Mucosa of gallbladder (tissue), 1 donor: ENCODE results near the gene MAGEC3. TPM values are rescaled to one million over a fixed set of nuclear protein-coding genes. Genes with fewer than 3 reads are reported as not detected.
"Not testable (repeated sequence)": the region's sequence is repeated elsewhere in the genome, so short reads cannot be mapped to it uniquely, and the experiment has no call there.

Experiments
- DNase-seq: peaks from one replicate; pipeline ENCODE4 v3.0.0-alpha.2; 2020; ENCODE audit warnings: low spot score
- total RNA-seq: library from RNA; stranded (reverse); gene quantifications from one replicate; pipeline ENCODE4 v1.2.1, GENCODE V29; 2021
- donor health status: DM: no; HTN: no; CAD: no.

The MAGEC3 gene, protein sequence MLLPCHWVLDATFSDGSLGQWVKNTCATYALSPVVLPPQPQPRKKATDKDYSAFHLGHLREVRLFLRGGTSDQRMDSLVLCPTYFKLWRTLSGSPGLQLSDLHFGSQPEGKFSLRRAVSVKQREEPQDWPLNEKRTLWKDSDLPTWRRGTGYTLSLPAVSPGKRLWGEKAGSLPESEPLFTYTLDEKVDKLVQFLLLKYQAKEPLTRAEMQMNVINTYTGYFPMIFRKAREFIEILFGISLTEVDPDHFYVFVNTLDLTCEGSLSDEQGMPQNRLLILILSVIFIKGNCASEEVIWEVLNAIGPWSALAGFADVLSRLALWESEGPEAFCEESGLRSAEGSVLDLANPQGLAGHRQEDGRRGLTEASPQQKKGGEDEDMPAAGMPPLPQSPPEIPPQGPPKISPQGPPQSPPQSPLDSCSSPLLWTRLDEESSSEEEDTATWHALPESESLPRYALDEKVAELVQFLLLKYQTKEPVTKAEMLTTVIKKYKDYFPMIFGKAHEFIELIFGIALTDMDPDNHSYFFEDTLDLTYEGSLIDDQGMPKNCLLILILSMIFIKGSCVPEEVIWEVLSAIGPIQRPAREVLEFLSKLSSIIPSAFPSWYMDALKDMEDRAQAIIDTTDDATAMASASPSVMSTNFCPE
- total RNA-seq, result not detected

DNA sequence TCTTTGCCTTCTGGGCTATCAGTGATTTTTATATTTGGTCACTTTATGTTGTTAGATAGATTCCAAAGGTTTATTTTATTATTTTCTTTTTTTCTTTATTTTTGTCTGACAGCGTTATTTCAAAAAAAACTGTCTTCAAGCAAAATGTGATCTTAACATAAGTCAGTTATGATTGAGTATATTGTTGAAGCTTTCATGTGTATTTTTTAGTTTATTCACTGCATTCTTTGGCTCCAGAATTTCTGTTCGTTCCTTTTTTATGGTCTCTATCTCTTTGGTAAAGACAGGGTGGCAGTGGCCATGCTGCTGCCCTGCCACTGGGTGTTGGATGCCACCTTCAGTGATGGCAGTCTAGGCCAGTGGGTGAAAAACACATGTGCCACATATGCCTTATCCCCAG lies at the start of gene MAGEC3:
Gene MAGEC3 (plus strand): TSS at position 301 of the 400 bp plus-strand sequence. CDS start 0 bp downstream, at position 301.
- no peak for DNase-seq

DNA sequence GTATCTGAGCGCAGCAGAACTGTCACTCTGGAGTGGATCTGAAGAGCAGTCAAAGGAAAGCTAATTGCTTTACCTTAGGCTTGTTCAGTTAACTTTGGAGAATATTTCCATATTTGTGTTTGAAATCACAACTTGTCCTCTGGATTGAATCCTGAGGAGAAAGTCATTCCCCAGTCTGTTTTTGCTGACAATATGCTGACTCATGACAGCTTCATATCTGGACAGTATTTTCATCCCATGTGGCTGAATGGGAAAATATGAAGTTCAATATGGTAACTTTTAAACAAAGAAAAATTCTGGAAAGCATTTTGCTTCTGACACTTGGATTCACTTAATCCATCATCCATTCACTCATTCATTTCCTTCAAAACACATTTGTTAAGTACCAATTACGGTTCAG lies 46.3 kb upstream of the MAGEC3 start:
- DNase-seq, result no peak

DNA sequence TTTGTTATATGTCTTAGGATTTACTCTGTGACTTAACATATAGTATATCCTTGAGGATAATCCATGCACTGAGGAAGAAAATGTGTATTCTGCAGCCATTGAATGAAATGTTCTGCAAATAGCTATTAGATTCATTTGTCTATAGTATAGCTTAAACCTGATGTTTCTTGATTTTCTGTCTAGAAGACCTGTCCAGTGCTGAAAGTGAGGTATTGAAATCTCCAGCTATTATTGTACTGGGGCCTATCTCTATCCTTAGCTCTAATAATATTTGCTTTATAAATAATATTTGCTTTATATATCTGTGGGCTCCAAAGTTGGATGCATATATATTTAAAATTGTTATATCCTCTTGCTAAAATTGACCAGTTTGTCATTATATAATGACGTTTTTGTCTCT lies 26.7 kb upstream of the MAGEC3 start:
- no peak for DNase-seq

- DNase-seq, result peak; percentile 20
These were observed 23.8 kb upstream of the MAGEC3 start for GRCh38 chrX:141814213-141814857.

DNA sequence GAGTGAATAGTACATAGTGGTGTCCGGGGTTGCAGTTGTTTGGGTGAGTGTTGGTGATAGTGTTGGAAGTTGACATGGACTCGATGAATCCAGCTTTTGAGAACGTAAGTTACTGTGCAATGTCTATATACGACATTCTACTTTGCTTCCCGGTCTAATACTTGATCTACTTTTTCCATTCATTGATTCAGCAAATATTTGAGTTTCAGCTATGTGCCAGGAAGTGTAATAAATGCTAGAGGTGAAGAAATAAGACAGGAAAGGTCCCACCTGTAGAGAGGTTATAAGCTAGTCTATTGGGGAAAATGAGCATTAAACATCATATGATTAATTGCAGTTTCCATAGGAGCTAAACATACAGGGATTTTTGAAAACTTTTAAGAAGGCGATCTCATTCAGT lies 22.2 kb upstream of the MAGEC3 start:
- no peak for DNase-seq

- no peak for DNase-seq
These were observed 5.9 kb upstream of the MAGEC3 start for GRCh38 chrX:141832247-141832646.

DNA sequence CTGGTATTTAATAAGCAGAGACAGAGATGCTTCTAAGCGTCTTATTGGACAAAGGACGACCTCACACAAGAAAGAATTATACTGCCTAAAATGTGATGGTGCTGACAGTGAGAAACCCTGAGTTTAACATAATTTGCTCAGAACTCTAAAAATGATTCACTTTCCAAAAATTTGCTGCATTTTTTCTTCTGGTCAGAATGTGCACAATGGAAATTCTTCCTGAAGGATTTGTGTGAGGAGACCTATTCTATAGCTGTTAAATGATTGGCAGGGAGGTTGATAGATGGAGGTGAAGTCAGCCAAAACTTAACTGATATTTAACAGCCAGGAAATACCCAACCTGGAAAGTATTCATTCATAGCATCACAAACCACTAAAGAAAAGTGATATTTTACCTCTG lies 1.7 kb downstream of the MAGEC3 start:
- no peak for DNase-seq

DNA sequence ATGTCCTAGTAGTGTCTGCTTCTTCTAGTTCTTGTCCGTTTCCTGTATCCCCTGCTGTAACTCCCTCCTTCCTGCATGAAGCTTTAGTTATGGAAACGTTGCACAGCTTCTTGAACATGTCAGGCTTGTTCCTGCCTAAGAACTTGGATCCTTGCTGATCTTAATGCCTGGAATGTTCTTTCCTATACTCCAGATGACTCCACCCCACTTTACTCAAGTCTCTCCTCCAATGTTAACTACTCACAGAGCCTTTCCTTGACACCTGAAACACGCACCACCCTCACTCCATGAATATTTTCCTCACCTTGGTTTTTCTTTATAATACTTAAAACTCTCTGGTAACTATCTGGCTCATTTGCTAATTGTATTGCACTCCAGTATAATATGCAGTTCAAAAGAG lies 19.4 kb downstream of the MAGEC3 start:
- DNase-seq, result no peak

- no peak for DNase-seq
These were observed 41.5 kb downstream of the MAGEC3 start for GRCh38 chrX:141879616-141880015.

GRCh38 chrX:141888811-141889210 lies 50.7 kb downstream of the MAGEC3 start:
- DNase-seq, result not testable (repeated sequence)

DNA sequence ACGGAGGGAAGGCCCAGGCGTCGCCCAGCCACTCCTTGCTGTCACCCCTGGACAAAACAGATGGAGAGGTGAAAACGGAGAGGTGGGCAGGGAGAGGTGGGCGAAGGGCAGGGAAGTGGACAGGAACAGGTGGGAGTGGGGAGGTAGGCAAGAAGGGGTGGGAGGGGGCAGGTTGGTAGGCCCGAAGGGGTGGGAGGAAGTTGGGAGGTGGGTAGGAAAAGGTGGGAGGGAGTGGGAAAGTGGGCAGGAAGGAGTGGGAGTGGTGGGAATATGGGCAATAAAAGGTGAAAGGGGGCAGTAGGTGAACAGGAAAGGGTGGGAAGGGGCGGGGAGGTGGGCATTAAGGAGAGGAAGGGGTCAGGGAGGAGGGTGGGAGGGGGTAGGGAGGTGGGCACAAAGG lies 56.6 kb downstream of the MAGEC3 start:
- DNase-seq, result no peak

- DNase-seq, result no peak
These were observed 59.6 kb downstream of the MAGEC3 start for GRCh38 chrX:141897690-141898089.

- DNase-seq, result no peak
These were observed 64.2 kb downstream of the MAGEC3 start for GRCh38 chrX:141902366-141902765.

GRCh38 chrX:141903400-141904155 lies 65.5 kb downstream of the MAGEC3 start, which contains the start of gene MAGEC1:
Gene MAGEC1 (plus strand): TSS chrX:141903894. CDS start chrX:141905073, 1,179 bp downstream.
- DNase-seq, result no peak

GRCh38 chrX:141904262-141904661 lies 66.1 kb downstream of the MAGEC3 start:
- DNase-seq, result no peak

DNA sequence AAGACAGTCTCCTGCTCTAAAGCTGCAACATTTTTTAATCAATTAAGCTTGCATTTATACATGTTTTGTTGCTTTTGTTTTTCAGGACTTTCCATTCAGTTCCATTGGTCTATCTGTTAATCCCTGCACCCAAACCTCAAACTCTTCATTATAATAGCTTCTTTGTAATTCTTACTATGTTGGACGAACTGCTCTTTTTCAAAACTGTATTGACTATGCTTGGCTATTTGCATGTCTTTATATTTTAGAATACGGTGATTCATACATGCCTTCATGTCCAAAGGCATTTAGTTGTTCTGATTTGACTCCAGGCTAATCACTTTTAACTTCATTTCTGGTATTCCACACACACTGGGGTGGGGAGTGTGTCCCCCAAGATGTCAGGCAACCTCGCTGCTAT lies 79.7 kb downstream of the MAGEC3 start:
- DNase-seq, result no peak

- DNase-seq, result no peak
These were observed 86.2 kb downstream of the MAGEC3 start for GRCh38 chrX:141924293-141924692.

- no peak for DNase-seq
These were observed 90.3 kb downstream of the MAGEC3 start for GRCh38 chrX:141928432-141928831.

DNA sequence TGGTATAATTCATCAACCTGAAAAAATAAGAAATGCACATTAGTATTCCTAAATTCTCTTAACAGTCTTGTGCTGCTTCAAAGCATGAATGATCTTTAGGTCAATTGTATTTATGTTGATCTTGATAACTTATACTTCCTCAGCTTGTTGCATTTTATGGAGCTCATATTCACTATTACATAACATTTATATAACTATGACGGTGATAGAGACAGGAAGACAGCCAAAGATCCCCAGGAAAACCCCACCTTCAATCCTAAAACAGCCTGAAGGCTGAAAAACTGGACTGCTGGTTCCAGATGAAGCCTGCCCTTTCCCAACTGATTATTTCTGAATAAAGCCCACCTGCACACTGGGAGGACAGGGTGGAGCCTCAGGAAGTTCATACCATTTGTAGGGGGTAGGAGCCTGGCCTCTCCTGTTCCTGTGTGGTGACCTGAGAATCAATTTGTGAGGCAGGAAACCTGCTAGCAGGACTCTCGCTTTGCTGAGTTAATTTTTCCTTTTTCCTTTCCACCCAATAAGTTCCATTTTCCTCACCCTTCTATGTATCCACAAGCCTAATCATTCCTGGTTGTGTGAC lies 96.0 kb downstream of the MAGEC3 start:
- no peak for DNase-seq

GRCh38 chrX:141935645-141936044 lies 97.5 kb downstream of the MAGEC3 start:
- DNase-seq, result no peak

- no peak for DNase-seq
These were observed 98.0 kb downstream of the MAGEC3 start for GRCh38 chrX:141936080-141936479.

- DNase-seq, result no peak
These were observed 103.1 kb downstream of the MAGEC3 start for GRCh38 chrX:141941234-141941633.
